ENCODE data around the gene SWT1. TPM values are rescaled to one million over a fixed set of nuclear protein-coding genes. Genes with fewer than 3 reads are reported as not detected.

The SWT1 gene
- total and polyA plus RNA-seq, 7 donors: 1.7 to 6.1 (median 3.6) TPM

DNA sequence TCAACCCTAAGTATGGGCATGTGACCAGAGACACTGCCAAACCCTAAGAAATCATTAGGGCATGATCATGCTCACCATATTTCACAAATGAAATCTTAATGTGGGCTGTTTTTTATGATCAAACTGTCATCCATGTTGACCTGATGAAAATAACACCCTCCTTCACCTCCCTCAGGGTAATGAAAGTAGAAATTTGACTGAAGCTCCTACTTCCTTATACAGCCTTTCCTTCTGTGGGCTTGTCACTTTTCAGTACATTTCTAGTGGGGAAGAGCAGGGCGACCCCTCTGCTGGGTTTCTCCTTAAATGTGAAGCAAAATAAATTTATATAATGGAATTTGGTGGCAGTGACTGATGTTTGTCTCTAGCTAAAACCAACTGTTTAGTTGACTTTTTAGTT, 134.2 kb downstream of the SWT1 start:
- Histone ChIP-seq H3K27me3 (ENCODE audit: insufficient read depth in 3 of 3, low read length in 2 of 3) (no peaks in the 10 kb centered on the region), H3K4me1 (no peaks in the 10 kb centered on the region), H3K9me3 (no peaks in the 10 kb centered on the region), H3K4me3 (no peak overlapping the region), H3K27ac (no peak overlapping the region), H3K36me3 (ENCODE audit: insufficient read depth in 1 of 2, low read depth in 1 of 2) (peaks cover 0 to 26% of the 10 kb centered on the region in 2 donors)
- no peak for ATAC-seq
- DNase-seq: no peak
- 84 to 100% (median 94%) methylated on average over 1 of the region's 1 CpG for WGBS, 3 donors
- TF ChIP-seq, protein P1, sequence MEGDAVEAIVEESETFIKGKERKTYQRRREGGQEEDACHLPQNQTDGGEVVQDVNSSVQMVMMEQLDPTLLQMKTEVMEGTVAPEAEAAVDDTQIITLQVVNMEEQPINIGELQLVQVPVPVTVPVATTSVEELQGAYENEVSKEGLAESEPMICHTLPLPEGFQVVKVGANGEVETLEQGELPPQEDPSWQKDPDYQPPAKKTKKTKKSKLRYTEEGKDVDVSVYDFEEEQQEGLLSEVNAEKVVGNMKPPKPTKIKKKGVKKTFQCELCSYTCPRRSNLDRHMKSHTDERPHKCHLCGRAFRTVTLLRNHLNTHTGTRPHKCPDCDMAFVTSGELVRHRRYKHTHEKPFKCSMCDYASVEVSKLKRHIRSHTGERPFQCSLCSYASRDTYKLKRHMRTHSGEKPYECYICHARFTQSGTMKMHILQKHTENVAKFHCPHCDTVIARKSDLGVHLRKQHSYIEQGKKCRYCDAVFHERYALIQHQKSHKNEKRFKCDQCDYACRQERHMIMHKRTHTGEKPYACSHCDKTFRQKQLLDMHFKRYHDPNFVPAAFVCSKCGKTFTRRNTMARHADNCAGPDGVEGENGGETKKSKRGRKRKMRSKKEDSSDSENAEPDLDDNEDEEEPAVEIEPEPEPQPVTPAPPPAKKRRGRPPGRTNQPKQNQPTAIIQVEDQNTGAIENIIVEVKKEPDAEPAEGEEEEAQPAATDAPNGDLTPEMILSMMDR (IDR thresholded peaks at IDR 0.05): no peak
- intact Hi-C loops (cut with DNase I): no loop called here

DNA sequence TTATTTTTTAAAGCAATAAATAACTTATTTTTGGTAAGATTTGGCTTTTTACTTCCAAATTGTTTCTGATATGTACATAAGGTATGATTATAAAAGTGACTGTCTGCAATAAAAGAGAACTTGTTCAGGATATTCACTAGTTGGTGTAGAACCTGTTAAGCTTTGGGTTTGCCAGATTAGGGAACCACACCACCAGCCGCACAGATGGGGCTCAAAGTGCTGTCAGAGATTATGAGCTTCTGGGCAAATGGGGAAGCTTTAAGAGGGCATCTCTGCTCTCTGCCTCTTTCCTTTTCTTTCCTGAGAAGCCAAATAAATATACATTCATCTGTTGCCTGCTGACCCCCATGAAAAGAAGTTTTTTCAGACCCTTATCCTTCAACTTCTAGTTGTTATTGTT, 134.7 kb downstream of the SWT1 start:
- Histone ChIP-seq H3K27ac (no peak overlapping the region), H3K36me3 (ENCODE audit: insufficient read depth in 1 of 2, low read depth in 1 of 2) (peaks cover 0 to 31% of the 10 kb centered on the region in 2 donors), H3K9me3 (no peaks in the 10 kb centered on the region), H3K27me3 (ENCODE audit: insufficient read depth in 3 of 3, low read length in 2 of 3) (no peaks in the 10 kb centered on the region), H3K4me3 (no peak overlapping the region), H3K4me1 (no peaks in the 10 kb centered on the region)
- TF ChIP-seq, protein P1 (IDR thresholded peaks at IDR 0.05): no peak
- intact Hi-C loops (cut with DNase I): no loop called here
- ATAC-seq (no peak), DNase-seq (no peak)
- 85 to 93% (median 90%) methylated on average over 1 of the region's 1 CpG for WGBS, 3 donors

DNA sequence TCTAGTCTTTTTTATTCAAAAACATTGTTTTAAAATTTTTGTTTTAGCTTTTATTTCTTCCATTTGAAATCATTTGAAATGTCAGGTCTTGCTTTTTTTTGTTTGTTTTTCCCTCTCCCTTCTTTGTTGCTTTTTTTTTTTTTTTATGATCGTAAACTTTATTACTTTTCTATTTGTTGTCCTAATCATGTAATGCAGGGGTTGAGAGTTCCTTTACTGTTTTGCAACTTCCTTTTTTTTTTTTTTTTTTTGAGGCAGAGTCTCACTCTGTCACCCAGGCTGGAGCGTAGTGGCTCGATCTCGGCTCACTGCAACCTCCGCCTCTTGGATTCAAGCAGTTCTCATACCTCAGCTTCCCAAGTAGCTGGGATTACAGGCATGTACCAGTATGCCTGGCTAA, 135.3 kb downstream of the SWT1 start:
- intact Hi-C loops (cut with DNase I): no loop called here
- TF ChIP-seq, protein P1 (IDR thresholded peaks at IDR 0.05): no peak
- H3K4me3 ChIP-seq: no peak overlapping the region
- no peaks in the 10 kb centered on the region for H3K9me3 ChIP-seq
- no peaks in the 10 kb centered on the region for H3K4me1 ChIP-seq
- H3K36me3 ChIP-seq (ENCODE audit: insufficient read depth in 1 of 2, low read depth in 1 of 2): peaks cover 0 to 37% of the 10 kb centered on the region in 2 donors
- no peaks in the 10 kb centered on the region for H3K27me3 ChIP-seq (ENCODE audit: insufficient read depth in 3 of 3, low read length in 2 of 3)
- 64 to 73% (median 64%) methylated on average over 5 of the region's 5 CpGs for WGBS, 3 donors
- DNase-seq (no peak), ATAC-seq (no peak)
- H3K27ac ChIP-seq: no peak overlapping the region

DNA sequence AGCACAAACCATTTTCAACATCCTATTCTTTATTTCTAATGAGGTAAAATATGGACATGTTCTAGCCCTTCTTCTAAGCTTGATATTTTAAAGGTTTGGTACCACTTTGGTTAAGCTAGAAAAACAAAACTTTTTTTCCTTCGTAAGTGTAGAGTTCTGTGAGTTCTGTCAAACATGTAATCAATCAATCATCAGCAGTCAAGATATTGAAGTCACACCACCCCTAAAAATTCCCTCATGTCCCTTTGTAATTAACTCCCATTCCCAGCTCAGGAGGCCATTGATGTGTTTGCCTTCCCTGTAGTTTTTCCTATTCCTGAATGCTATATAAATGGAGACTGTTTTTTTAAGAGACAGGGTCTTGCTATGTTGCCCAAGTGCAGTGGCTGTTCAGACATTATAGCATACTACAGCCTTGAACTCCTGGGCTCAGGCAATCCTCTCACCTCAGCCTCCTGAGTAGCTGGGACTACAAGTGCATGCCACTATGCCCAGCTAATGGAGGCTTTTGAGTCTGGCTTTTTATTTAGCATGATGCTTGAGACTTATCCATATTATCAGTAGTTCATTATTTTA, 137.1 kb downstream of the SWT1 start:
- Histone ChIP-seq H3K4me3 (no peak overlapping the region), H3K27ac (no peak overlapping the region), H3K27me3 (ENCODE audit: insufficient read depth in 3 of 3, low read length in 2 of 3) (no peaks in the 10 kb centered on the region), H3K36me3 (ENCODE audit: insufficient read depth in 1 of 2, low read depth in 1 of 2) (peaks cover 3 to 55% of the 10 kb centered on the region in 2 donors), H3K4me1 (no peaks in the 10 kb centered on the region), H3K9me3 (no peaks in the 10 kb centered on the region)
- intact Hi-C loops (cut with DNase I): no loop called here
- DNase-seq (no peak), ATAC-seq (no peak)
- WGBS, 3 donors: 94 to 100% (median 97%) methylated on average over 1 of the region's 1 CpG
- TF ChIP-seq, protein P1 (IDR thresholded peaks at IDR 0.05): no peak

DNA sequence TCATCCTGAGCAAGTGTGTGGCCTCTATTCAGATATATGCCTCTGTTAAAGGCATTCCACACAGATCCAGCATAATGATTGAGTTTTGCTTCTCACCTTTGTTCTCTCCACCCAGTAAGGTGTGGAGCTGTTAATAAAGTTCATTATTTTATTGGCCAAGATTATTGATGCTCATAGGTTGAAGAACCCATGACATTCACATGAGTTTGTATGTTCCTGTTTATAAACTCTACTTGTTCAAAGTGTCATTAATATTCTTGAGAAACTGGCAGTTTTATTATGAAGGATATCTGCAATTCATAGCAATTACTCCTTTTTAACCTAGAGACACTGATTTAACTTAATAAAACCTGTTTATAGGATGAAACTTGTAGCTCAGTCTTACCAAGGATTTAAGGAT, 138.1 kb downstream of the SWT1 start:
- no peaks in the 10 kb centered on the region for H3K27me3 ChIP-seq (ENCODE audit: insufficient read depth in 3 of 3, low read length in 2 of 3)
- intact Hi-C loops (cut with DNase I): no loop called here
- peaks cover 6 to 65% of the 10 kb centered on the region in 2 donors for H3K36me3 ChIP-seq (ENCODE audit: insufficient read depth in 1 of 2, low read depth in 1 of 2)
- H3K27ac ChIP-seq: no peak overlapping the region
- TF ChIP-seq, protein P1 (IDR thresholded peaks at IDR 0.05): no peak
- no peaks in the 10 kb centered on the region for H3K4me1 ChIP-seq
- H3K4me3 ChIP-seq: no peak overlapping the region
- no peaks in the 10 kb centered on the region for H3K9me3 ChIP-seq
- no peak for ATAC-seq
- DNase-seq: no peak
